NCI-H748 (cell line): ENCODE data around the gene G3BP1.
"Not testable (repeated sequence)": the region's sequence is repeated elsewhere in the genome, so short reads cannot be mapped to it uniquely, and the experiment has no call there.

Experiments
- DNase-seq: peaks from one replicate; lab custom pipeline; 2025; ENCODE audit not compliant: unreplicated experiment; lab: John Stamatoyannopoulos, UW

G3BP1 gene

GRCh38 chr5:151771259-151772028, at the start of gene G3BP1:
G3BP1 (plus strand) TSS chr5:151771954; CDS start chr5:151786621, 14,667 bp downstream.
- DNase-seq: peak; percentile 100

GRCh38 chr5:151722546-151722945, 49.2 kb upstream of the G3BP1 start:
- no peak for DNase-seq

- no peak for DNase-seq
Observed at GRCh38 chr5:151724360-151724759, 47.4 kb upstream of the G3BP1 start.

- not testable (repeated sequence) for DNase-seq
Observed at GRCh38 chr5:151729597-151729996, 42.2 kb upstream of the G3BP1 start.

- no peak for DNase-seq
Observed at GRCh38 chr5:151730381-151730780, 41.4 kb upstream of the G3BP1 start.

GRCh38 chr5:151733358-151734063, 38.2 kb upstream of the G3BP1 start:
- DNase-seq: no peak

GRCh38 chr5:151734064-151734408, 37.7 kb upstream of the G3BP1 start:
- no peak for DNase-seq

GRCh38 chr5:151735646-151736045, 36.1 kb upstream of the G3BP1 start:
- no peak for DNase-seq

GRCh38 chr5:151737431-151737830, 34.3 kb upstream of the G3BP1 start:
- no peak for DNase-seq

- no peak for DNase-seq
Observed at GRCh38 chr5:151738125-151738848, 33.5 kb upstream of the G3BP1 start.

GRCh38 chr5:151739395-151739794, 32.4 kb upstream of the G3BP1 start:
- DNase-seq: no peak

- no peak for DNase-seq
Observed at GRCh38 chr5:151739939-151740335, 31.8 kb upstream of the G3BP1 start.

- peak; percentile 36 for DNase-seq
Observed at GRCh38 chr5:151740336-151740942, 31.3 kb upstream of the G3BP1 start.

- no peak for DNase-seq
Observed at GRCh38 chr5:151740958-151741373, 30.8 kb upstream of the G3BP1 start.

- DNase-seq: no peak
Observed at GRCh38 chr5:151741678-151742423, 29.9 kb upstream of the G3BP1 start.

- DNase-seq: peak; percentile 42
Observed at GRCh38 chr5:151742870-151743294, 28.9 kb upstream of the G3BP1 start.

- no peak for DNase-seq
Observed at GRCh38 chr5:151743530-151743929, 28.2 kb upstream of the G3BP1 start.

GRCh38 chr5:151745071-151745705, 26.6 kb upstream of the G3BP1 start:
- DNase-seq: no peak

GRCh38 chr5:151750121-151750520, 21.6 kb upstream of the G3BP1 start:
- no peak for DNase-seq

GRCh38 chr5:151751091-151751490, 20.7 kb upstream of the G3BP1 start:
- DNase-seq: no peak
